B cell (primary cell): ENCODE results near the gene ERCC2. TPM values are rescaled to one million over a fixed set of nuclear protein-coding genes. Genes with fewer than 3 reads are reported as not detected.

Experiments used
- ATAC-seq: fragments of 200-7000 bp; cut with Tn5 transposase; one replicate; pipeline ENCODE4 v1.10.0; 2021; ENCODE audit warnings: low read depth, mild to moderate bottlenecking, moderate number of reproducible peaks, moderate library complexity
- CTCF ChIA-PET: fragments of 350-600 bp; sonication (Branson Sonifier 250); formaldehyde crosslinking; loops from one replicate; lab custom pipeline; 2021; ENCODE audit warnings: antibody characterized with exemption, inconsistent platforms; lab: Charles Lee
- POLR2A ChIA-PET: fragments of 350-600 bp; sonication (Branson Sonifier 250); formaldehyde crosslinking; loops from one replicate; lab custom pipeline; 2021; ENCODE audit warnings: antibody characterized with exemption; lab: Charles Lee
- DNase-seq: peaks from one replicate; pipeline ENCODE4 v3.0.0; 2013
- H2AFZ ChIP-seq: 2 replicates; pipeline ENCODE4 v1.6.1; 2012; ENCODE audit warnings: mild to moderate bottlenecking, low read depth, low read length; ENCODE audit not compliant: insufficient read depth, poor library complexity, severe bottlenecking
- H3K27ac ChIP-seq, 2 donors: 1 replicate in 1 of 2; 2 replicates in 1 of 2; pipeline ENCODE4 v1.5.1; 2012 to 2013; ENCODE audit warnings: low read length in 2 of 2, mild to moderate bottlenecking in 2 of 2, moderate library complexity in 1 of 2
- H3K27me3 ChIP-seq, 4 experiments: fragments of 200-600 bp in 1 of 4; sonication (generic) in 1 of 4; replicated peaks in 1 of 4; 1 replicate in 2 of 4; 2 replicates in 2 of 4; pipeline versions ENCODE4 v1.6.1 to v1.7.0; 2013 to 2016; ENCODE audit warnings: low read length in 3 of 4, mild to moderate bottlenecking in 2 of 4, mixed read lengths in 1 of 4, moderate library complexity in 1 of 4; ENCODE audit not compliant: insufficient read depth in 4 of 4, control insufficient read depth in 3 of 4; ENCODE audit errors: control extremely low read depth in 1 of 4
- H3K36me3 ChIP-seq, 2 experiments: replicated peaks in 1 of 2; 1 replicate in 1 of 2; 2 replicates in 1 of 2; pipeline versions ENCODE4 v1.6.1 to v1.7.1; 2013; ENCODE audit warnings: low read length in 1 of 2; ENCODE audit not compliant: insufficient read depth in 2 of 2, control insufficient read depth in 1 of 2; ENCODE audit errors: control extremely low read depth in 1 of 2, extremely low read depth in 1 of 2
- H3K4me1 ChIP-seq, 2 donors: fragments of 200-600 bp in 1 of 2; sonication (generic) in 1 of 2; 1 replicate in 1 of 2; 2 replicates in 1 of 2; pipeline versions ENCODE4 v1.5.1 to v1.6.1; 2013 to 2017; ENCODE audit warnings: low read length in 2 of 2; ENCODE audit not compliant: control insufficient read depth in 2 of 2, insufficient read depth in 2 of 2
- H3K4me2 ChIP-seq: replicated peaks from 2 replicates; pipeline ENCODE3; 2012; ENCODE audit warnings: mild to moderate bottlenecking, low read depth, low read length; ENCODE audit not compliant: poor library complexity, severe bottlenecking
- H3K4me3 ChIP-seq, 5 experiments: fragments of 200-600 bp in 1 of 5; sonication (generic) in 1 of 5; 1 replicate in 3 of 5; 2 replicates in 2 of 5; pipeline versions ENCODE4 v1.5.1 to v1.7.0; 2011 to 2016; ENCODE audit warnings: low read length in 4 of 5, mild to moderate bottlenecking in 4 of 5, low read depth in 2 of 5, control low read depth in 1 of 5, moderate library complexity in 1 of 5; ENCODE audit not compliant: insufficient read depth in 1 of 5; ENCODE audit errors: control extremely low read depth in 1 of 5, extremely low read depth in 1 of 5
- H3K79me2 ChIP-seq: fragments of 200-600 bp; sonication (generic); one replicate; pipeline ENCODE4 v1.6.0; 2016; ENCODE audit warnings: low read length; ENCODE audit not compliant: control insufficient read depth, insufficient read depth
- H3K9ac ChIP-seq: fragments of 200-600 bp; sonication (generic); 2 replicates; pipeline ENCODE4 v1.6.1; 2017; ENCODE audit warnings: mild to moderate bottlenecking, low read length, moderate library complexity
- H3K9me3 ChIP-seq, 3 donors: one replicate each; pipeline versions ENCODE4 v1.6.1 to v1.7.1; 2013; ENCODE audit warnings: low read length in 2 of 3; ENCODE audit not compliant: control insufficient read depth in 2 of 3, insufficient read depth in 1 of 3; ENCODE audit errors: control extremely low read depth in 1 of 3
- H4K20me1 ChIP-seq: 2 replicates; pipeline ENCODE4 v1.6.0; 2012; ENCODE audit warnings: mild to moderate bottlenecking, low read length; ENCODE audit not compliant: insufficient read depth, control insufficient read depth, poor library complexity, severe bottlenecking
- H3K27ac Mint-ChIP-seq: one replicate; pipeline ENCODE4 v1.8.0; 2021; ENCODE audit warnings: mixed read lengths
- H3K27me3 Mint-ChIP-seq: one replicate; pipeline ENCODE4 v1.8.0; 2021; ENCODE audit warnings: mixed read lengths
- H3K4me1 Mint-ChIP-seq: one replicate; pipeline ENCODE4 v1.8.0; 2021; ENCODE audit warnings: mixed read lengths
- H3K4me3 Mint-ChIP-seq: one replicate; pipeline ENCODE4 v1.8.0; 2021; ENCODE audit warnings: mixed read lengths
- H3K9me3 Mint-ChIP-seq: one replicate; pipeline ENCODE4 v1.8.0; 2022; ENCODE audit warnings: mixed read lengths; ENCODE audit not compliant: insufficient read depth
- EZH2 ChIP-seq: IDR thresholded peaks from 2 replicates; pipeline ENCODE4 v1.6.1; 2012; ENCODE audit warnings: borderline replicate concordance, low read depth, mild to moderate bottlenecking, moderate library complexity, low read length; ENCODE audit not compliant: insufficient read depth, poor library complexity, severe bottlenecking
- WGBS: methylation state at CpG from one replicate; pipeline ENCODE4 v1.1.5; 2013; ENCODE audit warnings: missing lambda C conversion rate; ENCODE audit not compliant: insufficient coverage; 5-methylcytosine and 5-hydroxymethylcytosine counted together
- intact Hi-C: fragments of 100-400 bp; cut with micrococcal nuclease; formaldehyde crosslinking; loops from one replicate; pipeline ENCODE4 v1.10.0; 2022
- polyA plus RNA-seq: library from polyadenylated mRNA; depleted of rRNA; stranded (reverse); fragments of >200 nt; gene quantifications from 2 replicates; pipeline ENCODE4 v1.2.3, GENCODE V29; 2012
- total RNA-seq, 2 donors: library from RNA; stranded (reverse); fragments of 120-200 nt in 1 of 2; gene quantifications; 1 replicate in 1 of 2; 2 replicates in 1 of 2; pipeline versions ENCODE4 v1.2.3 to v1.2.4, GENCODE V29; 2013 to 2022
- TF ChIP-seq, protein P1 (sequence below): fragments of 200-600 bp; IDR thresholded peaks from one replicate; pipeline ENCODE4 v1.8.0; 2022; ENCODE audit warnings: antibody characterized with exemption, mild to moderate bottlenecking

ERCC2 gene
- total and polyA plus RNA-seq, 2 donors (not counting 1 experiment from before 2014, with no cell fraction given), result 20.8 to 26.5 TPM

DNA sequence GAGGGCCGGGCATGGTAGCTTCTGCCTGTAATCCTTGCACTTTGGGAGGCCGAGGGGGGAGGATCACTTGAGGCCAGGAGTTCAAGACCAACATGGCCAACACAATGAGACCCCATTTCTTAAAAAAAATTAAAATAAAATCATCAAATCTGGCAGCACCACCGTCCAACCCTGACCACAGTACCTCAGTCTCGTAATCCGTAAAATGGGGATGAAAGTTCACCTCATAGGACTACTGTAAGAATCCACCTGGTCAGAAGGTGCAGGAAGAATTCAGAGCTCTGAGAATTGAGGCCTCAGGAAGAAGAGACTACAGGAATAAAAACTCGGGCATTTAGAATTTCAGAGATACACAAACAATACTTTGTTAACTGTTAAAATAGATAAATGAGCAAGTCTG, 31.4 kb upstream of the ERCC2 start:
- no peak for TF ChIP-seq EZH2
- TF ChIP-seq, protein P1, sequence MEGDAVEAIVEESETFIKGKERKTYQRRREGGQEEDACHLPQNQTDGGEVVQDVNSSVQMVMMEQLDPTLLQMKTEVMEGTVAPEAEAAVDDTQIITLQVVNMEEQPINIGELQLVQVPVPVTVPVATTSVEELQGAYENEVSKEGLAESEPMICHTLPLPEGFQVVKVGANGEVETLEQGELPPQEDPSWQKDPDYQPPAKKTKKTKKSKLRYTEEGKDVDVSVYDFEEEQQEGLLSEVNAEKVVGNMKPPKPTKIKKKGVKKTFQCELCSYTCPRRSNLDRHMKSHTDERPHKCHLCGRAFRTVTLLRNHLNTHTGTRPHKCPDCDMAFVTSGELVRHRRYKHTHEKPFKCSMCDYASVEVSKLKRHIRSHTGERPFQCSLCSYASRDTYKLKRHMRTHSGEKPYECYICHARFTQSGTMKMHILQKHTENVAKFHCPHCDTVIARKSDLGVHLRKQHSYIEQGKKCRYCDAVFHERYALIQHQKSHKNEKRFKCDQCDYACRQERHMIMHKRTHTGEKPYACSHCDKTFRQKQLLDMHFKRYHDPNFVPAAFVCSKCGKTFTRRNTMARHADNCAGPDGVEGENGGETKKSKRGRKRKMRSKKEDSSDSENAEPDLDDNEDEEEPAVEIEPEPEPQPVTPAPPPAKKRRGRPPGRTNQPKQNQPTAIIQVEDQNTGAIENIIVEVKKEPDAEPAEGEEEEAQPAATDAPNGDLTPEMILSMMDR, result no peak
- intact Hi-C loops, result loop anchor here (1.0 to 10.0 kb wide), 2 partner anchors 76 to 593 kb away; partner anchors contain the start of gene CCDC61
- no peak overlapping the region for H3K27ac Mint-ChIP-seq
- peaks cover 26% of the 10 kb centered on the region for H3K79me2 ChIP-seq
- H3K9me3 Mint-ChIP-seq, result no peaks in the 10 kb centered on the region
- POLR2A ChIA-PET, result interaction anchor here (0.6 kb wide), 1 partner anchor 13 kb away, joined by 3 read pairs; no protein-coding TSS in a partner anchor
- ATAC-seq (no peak), DNase-seq (no peak)
- H3K27me3 ChIP-seq, result peaks cover 0 to 55% (median 30%) of the 10 kb centered on the region in 4 experiments
- peaks cover 0 to 12% (median 0%) of the 10 kb centered on the region in 3 donors for H3K9me3 ChIP-seq
- no peak overlapping the region for H3K4me3 ChIP-seq
- no peak overlapping the region for H3K4me2 ChIP-seq
- H4K20me1 ChIP-seq, result peaks cover 28% of the 10 kb centered on the region
- peaks cover 36 to 44% of the 10 kb centered on the region in 2 donors for H3K4me1 ChIP-seq
- H3K9ac ChIP-seq, result no peak overlapping the region
- H3K4me1 Mint-ChIP-seq, result peaks cover 39% of the 10 kb centered on the region
- H2AFZ ChIP-seq, result no peak overlapping the region
- H3K4me3 Mint-ChIP-seq, result no peak overlapping the region
- WGBS, result 93% methylated on average over 2 of the region's 6 CpGs
- CTCF ChIA-PET, result interaction anchor here (0.6 to 4.9 kb wide), 23 partner anchors 8 to 377 kb away, joined by 3 to 66 read pairs (median 5); partner anchors contain the start of genes ERCC1 and QPCTL
- H3K36me3 ChIP-seq, result no peaks in the 10 kb centered on the region
- H3K27me3 Mint-ChIP-seq, result peaks cover 33% of the 10 kb centered on the region
- H3K27ac ChIP-seq, result no peak overlapping the region

DNA sequence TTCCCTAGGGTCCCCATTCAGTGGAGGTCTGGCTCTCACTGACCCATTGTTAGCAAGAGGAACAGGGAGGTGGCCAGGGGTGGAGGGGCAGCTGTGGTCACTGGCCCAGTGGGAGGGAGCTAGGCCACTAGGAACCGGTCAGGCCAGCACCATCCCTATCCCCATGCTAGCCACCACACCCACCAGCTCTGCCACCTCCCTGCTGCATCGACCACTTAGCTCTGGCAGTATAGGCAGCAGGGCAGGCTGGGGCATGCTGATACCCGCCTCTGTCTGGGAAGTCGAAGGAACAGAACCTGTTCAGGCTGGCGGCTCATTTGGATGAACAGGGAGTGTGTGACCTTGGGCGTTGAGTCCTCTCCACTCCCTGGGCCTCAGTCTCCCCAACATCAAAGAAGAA, 29.8 kb upstream of the ERCC2 start:
- ChIA-PET CTCF (interaction anchor here (0.9 to 3.0 kb wide), 5 partner anchors 9 to 85 kb away, joined by 3 to 19 read pairs (median 6); no protein-coding TSS in a partner anchor), POLR2A (interaction anchor here (0.6 kb wide), 1 partner anchor 243 kb away, joined by 3 read pairs; no protein-coding TSS in a partner anchor)
- Mint-ChIP-seq H3K9me3 (no peaks in the 10 kb centered on the region), H3K27ac (no peak overlapping the region), H3K27me3 (peaks cover 39% of the 10 kb centered on the region), H3K4me3 (no peak overlapping the region), H3K4me1 (peaks cover 31% of the 10 kb centered on the region)
- intact Hi-C loops, result loop anchor here (10.0 kb wide), 1 partner anchor 595 kb away; the partner anchor contains the start of gene CCDC61
- peaks cover 28% of the 10 kb centered on the region for H4K20me1 ChIP-seq
- H3K9me3 ChIP-seq, result peaks cover 0 to 12% (median 0%) of the 10 kb centered on the region in 3 donors
- no peaks in the 10 kb centered on the region for H3K36me3 ChIP-seq
- no peak overlapping the region for H3K27ac ChIP-seq
- peaks cover 0 to 55% (median 31%) of the 10 kb centered on the region in 4 experiments for H3K27me3 ChIP-seq
- no peak overlapping the region for H2AFZ ChIP-seq
- peaks cover 20% of the 10 kb centered on the region for H3K79me2 ChIP-seq
- no peak for ATAC-seq
- H3K4me1 ChIP-seq, result peaks cover 33 to 34% of the 10 kb centered on the region in 2 donors
- DNase-seq, result no peak
- no peak overlapping the region for H3K4me2 ChIP-seq
- TF ChIP-seq, protein P1, result no peak
- TF ChIP-seq EZH2, result no peak
- no peak overlapping the region for H3K4me3 ChIP-seq
- no peak overlapping the region for H3K9ac ChIP-seq
- 98% methylated on average over 6 of the region's 6 CpGs for WGBS
